Esophagus muscularis mucosa (tissue), 4 donors: ENCODE results near the gene TMEM117. TPM values are rescaled to one million over a fixed set of nuclear protein-coding genes. Genes with fewer than 3 reads are reported as not detected.
"Not testable (repeated sequence)": the region's sequence is repeated elsewhere in the genome, so short reads cannot be mapped to it uniquely, and the experiment has no call there.

Source experiments
- DNase-seq: peaks from one replicate; pipeline ENCODE4 v3.0.0-alpha.2; 2017; ENCODE audit errors: extremely low spot score
- H3K27ac ChIP-seq, 4 donors: fragments of 200-600 bp; sonication (generic); replicated peaks in 1 of 4; 1 replicate in 3 of 4; 2 replicates in 1 of 4; pipeline ENCODE4 v1.5.1; 2016 to 2019; ENCODE audit warnings: mild to moderate bottlenecking in 1 of 4
- H3K27me3 ChIP-seq, 4 donors: fragments of 200-600 bp; sonication (generic); one replicate each; pipeline versions ENCODE4 v1.5.1 to v1.6.0; 2016 to 2019
- H3K36me3 ChIP-seq, 4 donors: fragments of 200-600 bp; sonication (generic); one replicate each; pipeline ENCODE4 v1.5.1; 2016 to 2019
- H3K4me1 ChIP-seq, 4 donors: fragments of 200-600 bp; sonication (generic); one replicate each; pipeline ENCODE4 v1.5.1; 2016 to 2019
- H3K4me3 ChIP-seq, 4 donors: fragments of 200-600 bp; sonication (generic); 1 replicate in 2 of 4; 2 replicates in 2 of 4; pipeline ENCODE4 v1.5.1; 2016 to 2019; ENCODE audit warnings: mild to moderate bottlenecking in 4 of 4, moderate library complexity in 1 of 4
- H3K9me3 ChIP-seq, 4 donors: fragments of 200-600 bp; sonication (generic); 1 replicate in 3 of 4; 2 replicates in 1 of 4; pipeline ENCODE4 v1.5.1; 2016 to 2019
- CTCF ChIP-seq, 3 experiments: fragments of 200-600 bp in 2 of 3; fragments of 450-650 bp in 1 of 3; sonication (generic) in 2 of 3; IDR thresholded peaks; one replicate each; pipeline ENCODE4 v1.5.1; 2017 to 2019; ENCODE audit warnings: antibody characterized with exemption in 3 of 3, mild to moderate bottlenecking in 2 of 3, moderate library complexity in 1 of 3
- EP300 ChIP-seq: sonication (generic); formaldehyde crosslinking; IDR thresholded peaks from one replicate; pipeline ENCODE4 v1.6.1; 2017; ENCODE audit warnings: antibody characterized with exemption
- POLR2A ChIP-seq: fragments of 450-650 bp; IDR thresholded peaks from one replicate; pipeline ENCODE4 v1.6.1; 2017; ENCODE audit warnings: antibody characterized with exemption, moderate library complexity, mild to moderate bottlenecking, low read depth
- POLR2AphosphoS5 ChIP-seq, 2 donors: sonication (generic); formaldehyde crosslinking; IDR thresholded peaks; one replicate each; pipeline ENCODE4 v1.6.1; 2017; ENCODE audit warnings: antibody characterized with exemption in 2 of 2
- WGBS: methylation state at CpG from one replicate; pipeline ENCODE4 v1.1.5; 2018; 5-methylcytosine and 5-hydroxymethylcytosine counted together
- intact Hi-C: fragments of 100-400 bp; cut with DNase I; formaldehyde crosslinking; loops from one replicate; pipeline ENCODE4 v1.15.1; 2023
- total RNA-seq, 4 donors: library from RNA; depleted of rRNA; stranded (reverse); fragments of >200 nt; gene quantifications; one replicate each; pipeline versions ENCODE4 v1.1.0 to v1.2.1, GENCODE V29; 2016

TMEM117 gene
- total RNA-seq, 4 donors from 2014 or later = 11.2 to 18.7 (median 12.8) TPM

GRCh38 chr12:44025499-44025898 lies 189.6 kb downstream of the TMEM117 start:
- no peak overlapping the region for H3K4me3 ChIP-seq
- H3K36me3 ChIP-seq = no peaks in the 10 kb centered on the region
- DNase-seq = no peak
- 78% methylated on average over 3 of the region's 3 CpGs for WGBS
- no peaks in the 10 kb centered on the region for H3K27me3 ChIP-seq
- no peaks in the 10 kb centered on the region for H3K9me3 ChIP-seq
- no peaks in the 10 kb centered on the region for H3K4me1 ChIP-seq
- intact Hi-C loops = loop anchor here (10.0 kb wide), 1 partner anchor 899 kb away; no protein-coding TSS in a partner anchor
- TF ChIP-seq POLR2AphosphoS5 (IDR thresholded peaks at IDR 0.05) (no peak), EP300 (no peak)
- H3K27ac ChIP-seq = no peak overlapping the region

GRCh38 chr12:44026046-44026445 lies 190.2 kb downstream of the TMEM117 start:
- WGBS = 82% methylated on average over 2 of the region's 2 CpGs
- DNase-seq = no peak
- H3K27ac ChIP-seq = no peak overlapping the region
- intact Hi-C loops = loop anchor here (10.0 kb wide), 1 partner anchor 899 kb away; no protein-coding TSS in a partner anchor
- H3K27me3 ChIP-seq = no peaks in the 10 kb centered on the region
- no peaks in the 10 kb centered on the region for H3K9me3 ChIP-seq
- H3K36me3 ChIP-seq = no peaks in the 10 kb centered on the region
- H3K4me1 ChIP-seq = no peaks in the 10 kb centered on the region
- TF ChIP-seq EP300 (no peak), CTCF (IDR thresholded peaks at IDR 0.05) (no peak), POLR2AphosphoS5 (IDR thresholded peaks at IDR 0.05) (no peak), POLR2A (no peak)
- no peak overlapping the region for H3K4me3 ChIP-seq

- intact Hi-C loops = loop anchor here (10.0 kb wide), 1 partner anchor 898 kb away; no protein-coding TSS in a partner anchor
- H3K27me3 ChIP-seq, DNase-seq, H3K36me3 ChIP-seq, H3K4me3 ChIP-seq, H3K27ac ChIP-seq, H3K4me1 ChIP-seq, H3K9me3 ChIP-seq: not testable (repeated sequence)
- WGBS = 95% methylated on average over 2 of the region's 2 CpGs
Measured at GRCh38 chr12:44026926-44027325, 191.0 kb downstream of the TMEM117 start.

GRCh38 chr12:44029194-44029593 lies 193.3 kb downstream of the TMEM117 start:
- no peak for TF ChIP-seq POLR2A
- TF ChIP-seq CTCF (IDR thresholded peaks at IDR 0.05) = no peak
- no peak for TF ChIP-seq POLR2AphosphoS5 (IDR thresholded peaks at IDR 0.05)
- TF ChIP-seq EP300 = no peak
- Histone ChIP-seq H3K4me1 (no peaks in the 10 kb centered on the region), H3K36me3 (no peaks in the 10 kb centered on the region), H3K9me3 (no peaks in the 10 kb centered on the region), H3K27ac (no peak overlapping the region), H3K4me3 (no peak overlapping the region), H3K27me3 (no peaks in the 10 kb centered on the region)
- 95% methylated on average over 4 of the region's 4 CpGs for WGBS
- no peak for DNase-seq
- intact Hi-C loops = loop anchor here (10.0 kb wide), 1 partner anchor 896 kb away; no protein-coding TSS in a partner anchor

- Histone ChIP-seq H3K9me3 (no peaks in the 10 kb centered on the region), H3K4me3 (no peak overlapping the region), H3K36me3 (no peaks in the 10 kb centered on the region), H3K27ac (no peak overlapping the region), H3K27me3 (no peaks in the 10 kb centered on the region), H3K4me1 (no peaks in the 10 kb centered on the region)
- 97% methylated on average over 1 of the region's 1 CpG for WGBS
- no peak for TF ChIP-seq POLR2A
- TF ChIP-seq EP300 = no peak
- TF ChIP-seq POLR2AphosphoS5 (IDR thresholded peaks at IDR 0.05) = no peak
- no peak for TF ChIP-seq CTCF (IDR thresholded peaks at IDR 0.05)
- intact Hi-C loops = no loop called here
- no peak for DNase-seq
Measured at GRCh38 chr12:44031472-44032185, 195.7 kb downstream of the TMEM117 start.

GRCh38 chr12:44034906-44035305 lies 199.0 kb downstream of the TMEM117 start:
- intact Hi-C loops = no loop called here

More at GRCh38 chr12:44034906-44035305, 199.0 kb downstream of the TMEM117 start:
- no peaks in the 10 kb centered on the region for H3K36me3 ChIP-seq
- H3K4me1 ChIP-seq = no peaks in the 10 kb centered on the region
- no peak overlapping the region for H3K27ac ChIP-seq
- H3K27me3 ChIP-seq = no peaks in the 10 kb centered on the region
- WGBS = 80% methylated on average over 5 of the region's 5 CpGs
- no peak for DNase-seq
- H3K9me3 ChIP-seq = no peaks in the 10 kb centered on the region
- TF ChIP-seq CTCF (IDR thresholded peaks at IDR 0.05) (no peak), POLR2A (no peak), POLR2AphosphoS5 (IDR thresholded peaks at IDR 0.05) (no peak), EP300 (no peak)
- H3K4me3 ChIP-seq = no peak overlapping the region
